H4 (cell line): ENCODE results near the gene S1PR4. TPM values are rescaled to one million over a fixed set of nuclear protein-coding genes. Genes with fewer than 3 reads are reported as not detected.

Experiments
- DNase-seq: peaks from one replicate; pipeline ENCODE4 v3.0.0-alpha.2; 2015; ENCODE audit warnings: low spot score
- total RNA-seq: library from RNA; depleted of rRNA; stranded (reverse); fragments of >200 nt; shearing (Covaris generic); gene quantifications from 2 replicates; pipeline ENCODE4 v1.2.3, GENCODE V29; 2014; rRNA removed

S1PR4 gene
- not detected in 2 replicates for total RNA-seq

GRCh38 chr19:3178377-3178972 lies at the start of gene S1PR4:
Gene S1PR4 (plus strand): TSS chr19:3178769. CDS start chr19:3178793, 24 bp downstream.
- no peak for DNase-seq

DNA sequence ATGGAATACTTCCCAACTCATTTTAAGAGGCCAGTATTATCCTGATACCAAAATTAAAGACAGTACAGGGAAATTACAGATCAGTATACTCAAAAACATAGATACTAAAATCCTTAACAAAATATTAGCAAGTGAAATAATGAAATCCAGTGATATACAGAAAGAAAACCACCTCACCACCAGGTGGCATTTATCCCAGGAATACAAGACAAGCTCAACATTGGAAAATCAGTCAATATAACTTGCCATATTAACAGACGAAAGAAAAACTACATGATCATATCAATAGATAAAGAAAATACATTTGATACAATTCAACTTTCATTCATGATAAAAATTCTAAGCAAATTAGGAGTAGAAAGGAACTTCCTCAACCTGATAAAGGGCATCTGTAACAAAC lies 49.5 kb upstream of the S1PR4 start:
- DNase-seq, result peak; percentile 29

DNA sequence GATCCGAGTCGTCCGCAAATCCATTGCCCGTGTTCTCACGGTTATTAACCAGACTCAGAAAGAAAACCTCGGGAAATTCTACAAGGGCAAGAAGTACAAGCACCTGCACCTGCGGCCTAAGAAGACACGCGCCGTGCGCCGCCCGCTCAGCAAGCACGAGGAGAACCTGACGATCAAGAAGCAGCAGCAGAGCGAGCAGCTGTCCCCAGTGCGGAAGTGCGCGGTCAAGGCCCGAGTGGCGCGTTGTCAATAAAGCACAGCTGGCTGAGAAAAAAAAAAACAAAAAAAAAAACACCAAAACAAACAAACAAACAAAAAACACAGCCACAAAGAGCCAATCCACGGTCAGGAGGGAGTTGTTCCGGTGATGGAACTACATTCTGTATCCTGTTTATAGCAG lies 47.4 kb upstream of the S1PR4 start:
- DNase-seq, result no peak

DNA sequence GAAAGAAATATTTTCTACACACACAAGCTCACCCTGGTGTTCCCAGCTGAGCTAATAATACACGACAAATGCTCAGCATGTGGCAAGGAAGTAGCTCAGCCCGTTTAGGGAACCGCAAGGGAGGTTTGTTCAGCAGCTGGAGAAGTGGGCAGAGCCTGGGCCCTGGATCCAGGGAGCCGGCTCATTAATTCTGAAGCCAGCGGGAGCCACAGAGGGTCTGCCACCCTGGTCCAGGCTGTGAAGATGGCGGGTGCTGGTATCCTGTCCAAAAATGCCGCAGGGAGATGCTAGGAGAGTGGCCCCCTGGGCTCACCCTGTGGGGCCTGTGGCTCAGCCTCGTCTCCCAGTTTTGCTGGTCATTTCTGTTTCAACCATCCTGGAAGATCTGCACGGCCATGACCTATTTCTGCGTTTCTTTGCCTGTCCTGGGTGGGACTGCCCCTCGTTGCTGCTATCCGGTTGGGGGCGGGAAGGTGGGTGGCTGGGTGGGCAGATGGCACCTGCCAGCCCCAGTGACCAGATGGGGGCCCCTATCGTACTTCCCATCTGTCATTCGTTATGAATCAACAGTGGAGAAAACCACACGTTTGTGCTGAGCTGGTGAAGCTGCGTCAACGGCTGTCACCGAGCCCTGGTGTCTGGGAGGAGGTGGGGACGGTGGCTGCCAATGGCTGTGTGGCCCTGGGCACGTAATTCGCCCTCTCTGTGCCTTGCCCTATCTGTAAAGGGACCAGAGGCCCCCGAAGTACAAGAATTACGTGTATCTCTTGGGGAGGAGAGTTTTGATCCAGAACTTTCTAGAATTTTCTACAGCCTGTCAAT lies 45.4 kb upstream of the S1PR4 start:
- DNase-seq, result peak; percentile 50

- DNase-seq, result no peak
Observed at GRCh38 chr19:3133793-3134116, 44.8 kb upstream of the S1PR4 start.

DNA sequence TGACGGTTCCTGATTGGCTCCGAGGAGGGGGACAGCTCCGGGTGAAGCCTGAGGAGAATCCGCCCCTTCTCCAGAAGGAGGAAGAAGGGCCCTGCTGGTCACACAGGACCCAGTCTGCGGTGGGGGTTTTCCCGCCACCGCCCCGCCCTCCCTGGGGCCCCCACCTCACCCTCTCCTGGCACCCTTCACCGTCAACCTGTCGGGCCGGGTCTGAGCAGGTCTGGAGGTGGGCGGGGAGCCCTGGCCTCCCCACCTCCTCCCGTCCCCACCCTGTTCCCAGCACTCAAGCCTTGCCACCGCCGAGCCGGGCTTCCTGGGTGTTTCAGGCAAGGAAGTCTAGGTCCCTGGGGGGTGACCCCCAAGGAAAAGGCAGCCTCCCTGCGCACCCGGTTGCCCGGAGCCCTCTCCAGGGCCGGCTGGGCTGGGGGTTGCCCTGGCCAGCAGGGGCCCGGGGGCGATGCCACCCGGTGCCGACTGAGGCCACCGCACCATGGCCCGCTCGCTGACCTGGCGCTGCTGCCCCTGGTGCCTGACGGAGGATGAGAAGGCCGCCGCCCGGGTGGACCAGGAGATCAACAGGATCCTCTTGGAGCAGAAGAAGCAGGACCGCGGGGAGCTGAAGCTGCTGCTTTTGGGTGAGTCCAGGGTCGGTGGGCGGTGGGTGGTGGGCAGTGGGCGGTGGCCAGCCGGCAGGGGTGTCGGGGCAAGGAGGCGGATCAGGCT lies 42.4 kb upstream of the S1PR4 start, which contains the start of gene GNA15:
Gene GNA15 (plus strand): TSS at position 73 of the 723 bp plus-strand sequence. CDS start 418 bp downstream, at position 491.
- DNase-seq, result no peak

- no peak for DNase-seq
Observed at GRCh38 chr19:3136684-3137055, 41.9 kb upstream of the S1PR4 start.

DNA sequence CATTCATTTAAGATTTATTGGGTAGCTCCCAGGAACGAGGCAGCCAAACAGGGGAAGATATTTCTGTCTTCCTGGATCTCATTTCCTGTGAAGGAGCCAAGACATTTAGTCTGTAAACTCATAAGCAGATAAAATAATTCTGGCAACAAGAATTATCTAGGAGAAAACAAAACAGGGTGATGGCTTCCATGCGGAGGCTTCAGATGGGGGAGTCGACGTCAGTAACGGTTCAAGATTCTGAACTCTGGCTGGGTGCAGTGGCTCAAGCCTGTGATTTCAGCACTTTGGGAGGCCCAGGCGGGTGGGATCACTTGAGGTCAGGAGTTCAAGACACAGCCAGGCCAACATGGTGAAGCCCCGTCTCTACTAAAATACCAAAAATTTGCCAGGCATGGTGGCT lies 41.5 kb upstream of the S1PR4 start:
- DNase-seq, result no peak

DNA sequence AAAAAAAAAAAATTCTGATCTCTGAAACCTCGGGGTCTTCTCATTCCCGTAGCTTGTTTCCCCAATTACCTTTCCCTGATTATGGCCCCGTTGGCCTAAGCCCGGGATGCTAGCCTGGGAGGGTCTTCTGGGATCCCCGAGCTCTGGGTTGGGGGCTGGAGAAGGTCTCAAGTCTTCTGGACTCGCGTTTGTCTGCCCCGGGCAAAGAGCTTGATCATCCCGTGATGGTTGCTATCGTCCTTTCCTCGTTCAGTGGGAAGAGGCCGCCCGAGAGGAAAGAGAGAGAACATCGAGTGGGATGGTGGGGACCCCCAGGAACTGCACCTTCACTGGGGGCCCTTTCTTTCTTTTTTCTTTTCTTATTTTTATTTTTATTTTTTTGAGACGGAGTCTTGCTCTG lies 40.3 kb upstream of the S1PR4 start:
- no peak for DNase-seq

DNA sequence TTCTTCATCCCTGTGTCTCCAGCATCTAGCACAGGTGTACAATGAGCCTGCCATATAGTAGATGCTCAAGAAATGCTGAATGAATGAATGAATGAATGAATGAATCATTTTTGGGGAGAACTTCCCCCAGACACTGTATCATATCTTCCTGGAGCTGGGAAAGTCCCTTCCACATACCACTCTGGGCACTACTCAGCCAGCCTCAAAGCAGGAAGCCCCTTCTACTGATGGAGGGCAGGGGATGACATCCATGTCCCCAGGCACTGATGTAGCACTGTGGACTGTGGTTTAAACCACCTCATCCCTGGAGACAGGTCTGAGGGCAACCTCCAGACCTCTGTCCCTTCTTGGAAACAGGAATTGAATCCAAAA lies 37.9 kb upstream of the S1PR4 start:
- DNase-seq, result no peak

GRCh38 chr19:3142292-3142670 lies 36.3 kb upstream of the S1PR4 start:
- DNase-seq, result no peak

DNA sequence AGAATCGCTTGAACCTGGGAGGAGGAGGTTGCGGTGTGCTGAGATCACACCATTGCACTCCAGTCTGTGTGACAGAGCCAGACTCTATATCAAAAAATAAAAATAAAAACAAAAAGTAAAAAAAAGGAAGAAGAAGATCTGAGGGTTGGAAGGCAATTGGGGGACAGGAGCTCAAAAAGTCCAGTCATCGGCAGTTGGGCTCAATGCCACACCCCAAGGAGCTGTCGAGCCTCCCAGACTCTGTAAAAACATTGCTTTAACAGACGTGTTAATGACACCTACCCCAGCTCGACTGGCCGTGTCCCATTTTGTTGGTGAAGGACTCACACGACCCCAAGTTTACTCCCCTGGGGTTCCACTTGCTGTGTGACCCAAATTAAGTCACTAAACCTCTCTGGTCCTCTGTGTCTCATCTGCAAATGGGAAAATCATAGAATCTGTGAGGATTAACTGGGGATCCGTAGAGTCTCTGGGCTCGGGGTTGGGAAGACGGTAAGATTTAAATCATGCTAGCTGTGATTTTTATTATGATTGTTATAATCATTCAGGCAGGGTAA lies 35.7 kb upstream of the S1PR4 start:
- no peak for DNase-seq

GRCh38 chr19:3145909-3146676 lies 32.5 kb upstream of the S1PR4 start:
- no peak for DNase-seq

DNA sequence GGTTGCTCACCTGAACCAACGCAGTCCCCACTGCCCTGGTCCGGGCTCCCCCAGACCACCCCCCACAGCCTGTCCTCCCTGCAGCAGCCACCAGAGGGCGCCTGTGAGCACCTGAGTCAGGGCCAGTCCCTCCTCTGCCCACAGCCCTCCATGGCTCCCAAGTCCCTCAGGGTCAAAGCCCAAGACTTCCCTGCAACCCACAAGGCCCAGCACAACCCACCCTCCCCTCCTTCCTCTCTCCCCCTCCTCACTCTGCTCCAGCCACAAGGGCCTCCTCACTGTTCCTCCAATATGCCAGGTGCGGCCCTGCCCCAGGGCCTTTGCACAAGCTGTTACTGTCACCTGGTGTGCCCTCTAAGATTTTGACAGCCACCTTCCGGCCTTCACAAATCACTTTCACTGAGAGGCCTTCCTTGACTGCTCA lies 31.9 kb upstream of the S1PR4 start:
- no peak for DNase-seq

- DNase-seq, result no peak
Observed at GRCh38 chr19:3148503-3148902, 30.1 kb upstream of the S1PR4 start.

DNA sequence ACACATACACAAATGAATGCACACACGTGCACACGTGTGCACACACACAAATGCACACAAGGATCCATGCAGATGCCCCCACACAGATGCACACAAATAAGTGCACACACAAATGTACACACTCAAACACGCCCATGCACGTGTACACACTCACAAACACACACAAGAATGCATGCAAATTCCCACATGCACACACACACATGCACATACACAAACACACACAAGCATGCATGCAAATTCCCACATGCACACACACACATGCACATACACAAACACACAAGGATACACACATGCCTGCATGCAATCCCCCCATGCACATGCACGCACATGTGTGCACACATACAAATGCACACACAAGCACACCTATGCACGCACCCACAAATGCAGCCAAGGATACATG lies 29.5 kb upstream of the S1PR4 start:
- no peak for DNase-seq

DNA sequence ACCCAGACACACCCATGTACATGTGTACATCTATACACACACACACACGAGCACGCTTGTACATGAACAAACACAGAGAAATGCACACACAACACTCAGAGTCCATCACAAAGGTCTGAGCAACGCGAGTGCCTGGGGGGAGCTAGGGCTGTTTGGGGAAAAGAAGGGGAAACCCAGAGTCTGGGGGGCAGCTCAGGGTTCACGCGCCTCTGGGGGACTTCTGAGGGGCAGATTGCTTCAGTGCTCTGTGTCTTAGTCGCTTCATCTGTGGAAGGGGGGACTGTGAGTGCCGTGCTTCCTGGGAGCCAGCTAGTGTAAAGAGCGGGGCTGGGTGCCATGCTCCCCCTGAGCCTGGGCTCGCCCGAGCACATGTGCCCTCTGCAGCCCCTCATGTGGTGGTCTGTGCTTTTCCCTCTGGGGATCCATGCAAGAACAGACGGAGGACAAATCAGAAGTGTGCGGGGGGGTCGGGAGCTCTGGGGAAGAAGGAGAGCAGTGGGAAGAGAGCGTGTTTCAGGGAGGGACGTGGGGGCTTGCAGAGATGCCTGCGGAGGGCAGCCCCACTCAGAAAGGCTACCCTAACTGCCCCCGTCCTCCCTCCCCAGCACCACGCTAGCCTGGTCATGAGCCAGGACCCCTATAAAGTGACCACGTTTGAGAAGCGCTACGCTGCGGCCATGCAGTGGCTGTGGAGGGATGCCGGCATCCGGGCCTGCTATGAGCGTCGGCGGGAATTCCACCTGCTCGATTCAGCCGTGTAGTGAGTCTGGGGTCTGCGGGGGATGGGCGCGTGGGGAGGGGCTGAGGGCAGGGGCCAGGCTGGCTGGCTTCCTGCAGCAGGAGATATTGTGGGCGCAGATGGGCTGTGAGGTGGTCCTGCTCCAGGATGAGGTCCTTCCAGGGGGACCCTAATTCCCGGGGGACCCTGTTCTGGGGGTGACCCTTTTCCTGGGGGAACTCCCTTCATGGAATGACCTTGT lies 28.8 kb upstream of the S1PR4 start:
- DNase-seq, result no peak

- no peak for DNase-seq
Observed at GRCh38 chr19:3150739-3151329, 27.7 kb upstream of the S1PR4 start.

GRCh38 chr19:3151563-3152418 lies 26.8 kb upstream of the S1PR4 start:
- DNase-seq, result no peak
